Heart right ventricle (tissue), 16 donors: ENCODE data around the gene FAM47E. TPM values are rescaled to one million over a fixed set of nuclear protein-coding genes. Genes with fewer than 3 reads are reported as not detected.
A peak's percentile ranks its signal among the peaks of the same experiment; 100 is the strongest.

Experiments
- ATAC-seq, 8 donors: fragments of 200-7000 bp; cut with Tn5 transposase; one replicate each; pipeline ENCODE4 v1.9.1; 2020; ENCODE audit warnings: mild to moderate bottlenecking in 8 of 8, moderate library complexity in 8 of 8, moderate number of reproducible peaks in 1 of 8
- DNase-seq, 2 donors: peaks; one replicate each; pipeline ENCODE4 v3.0.0-alpha.2; 2020
- H3K27ac ChIP-seq, 10 donors: fragments of 200-600 bp; sonication (generic) in 2 of 10; one replicate each; pipeline versions ENCODE4 v1.5.0 to v1.8.0; 2020 to 2022; ENCODE audit warnings: mild to moderate bottlenecking in 3 of 10
- H3K27me3 ChIP-seq, 7 donors: fragments of 200-600 bp; one replicate each; pipeline ENCODE4 v1.8.0; 2021 to 2022; ENCODE audit warnings: mild to moderate bottlenecking in 2 of 7
- H3K36me3 ChIP-seq, 9 donors: fragments of 200-600 bp; sonication (generic) in 1 of 9; one replicate each; pipeline versions ENCODE4 v1.5.0 to v1.8.0; 2020 to 2022; ENCODE audit warnings: mild to moderate bottlenecking in 2 of 9
- H3K4me1 ChIP-seq, 9 donors: fragments of 200-600 bp; sonication (generic) in 1 of 9; one replicate each; pipeline versions ENCODE4 v1.5.0 to v1.8.0; 2020 to 2022; ENCODE audit warnings: mild to moderate bottlenecking in 4 of 9
- H3K4me3 ChIP-seq, 10 donors: fragments of 200-600 bp; sonication (generic) in 2 of 10; one replicate each; pipeline versions ENCODE4 v1.5.0 to v1.8.0; 2020 to 2022; ENCODE audit warnings: mild to moderate bottlenecking in 7 of 10, moderate library complexity in 2 of 10
- H3K9me3 ChIP-seq, 11 donors: fragments of 200-600 bp in 10 of 11; sonication (generic) in 2 of 11; one replicate each; pipeline versions ENCODE4 v1.5.0 to v1.8.0; 2013 to 2022; ENCODE audit warnings: mild to moderate bottlenecking in 2 of 11, control low read depth in 1 of 11, moderate library complexity in 1 of 11
- WGBS, 2 donors: extraction: QIAGEN DNeasy Blood & Tissue Kit; methylation state at CpG; one replicate each; pipeline ENCODE4 v1.1.7; 2013; ENCODE audit warnings: inconsistent platforms in 1 of 2; 5-methylcytosine and 5-hydroxymethylcytosine counted together
- intact Hi-C, 10 donors: fragments of 100-400 bp; cut with DNase I; formaldehyde crosslinking; loops; one replicate each; pipeline versions ENCODE4 v1.11.1 to v1.14.2; 2022
- polyA plus RNA-seq, 2 donors: library from polyadenylated mRNA; stranded (reverse); fragments of 200-250 nt; gene quantifications; one replicate each; pipeline ENCODE4 v1.2.3, GENCODE V29; 2013
- total RNA-seq, 10 donors: library from RNA; stranded (reverse); fragmentation: NEBNext Ultra II Directional in 3 of 10; extraction: Animal tissue kit (Norgen Biotek cat#: 25700) in 3 of 10; gene quantifications; one replicate each; pipeline versions ENCODE4 v1.2.1 to v1.2.4, GENCODE V29; 2021 to 2023
- TF ChIP-seq, protein P1 (sequence below), 9 donors: fragments of 200-600 bp; sonication (generic) in 2 of 9; IDR thresholded peaks; one replicate each; pipeline versions ENCODE4 v1.5.0 to v1.8.0; 2021 to 2022; ENCODE audit warnings: antibody characterized with exemption in 9 of 9, mild to moderate bottlenecking in 5 of 9, moderate library complexity in 1 of 9
- donor health status: Arrhythmogenic right ventricular cardiomyopathy.
- donor health status: ischemic (EF 13 %, LVEDD 7.1; RV severe dilation, severe dysfunction).
- donor health status: healthy with polysubstance abuse.
- donor health status: DM: no; HTN: yes; CAD: no.
- donor health status: DM: no; HTN: no; CAD: no.
- donor health status: ischemic (EF 25% LVEDD 6.9; RV normal size, moderate dysfunction).
- donor health status: ischemic (EF 25% LVEDD 5.7; RV mildly dilated, moderate dysfunction).
- donor health status: healthy.
- donor health status: DM: yes; HTN: yes; CAD: no.
- donor health status: Ischemic cardiomyopathy.
- donor health status: ischemic (EF 35%, LVEDD 5.7; RV mildly dilated, moderate dysfunction).
- donor health status: nonischemic (EF 11% LVEDD 7.7; RV severe dilation, severe dysfunction).
- donor health status: DM: yes; HTN: yes; CAD: no.
- donor health status: PGD.
- donor health status: ischemic (EF 29% LVEDD 5.4; RV normal size, mild dysfunction).
- donor health status: nonischemic (EF 23%, LVEDD 6.1; RV moderate dilation, normal function).

FAM47E gene
- total and polyA plus RNA-seq, 12 donors: 0.68 to 6.3 (median 3.1) TPM

DNA sequence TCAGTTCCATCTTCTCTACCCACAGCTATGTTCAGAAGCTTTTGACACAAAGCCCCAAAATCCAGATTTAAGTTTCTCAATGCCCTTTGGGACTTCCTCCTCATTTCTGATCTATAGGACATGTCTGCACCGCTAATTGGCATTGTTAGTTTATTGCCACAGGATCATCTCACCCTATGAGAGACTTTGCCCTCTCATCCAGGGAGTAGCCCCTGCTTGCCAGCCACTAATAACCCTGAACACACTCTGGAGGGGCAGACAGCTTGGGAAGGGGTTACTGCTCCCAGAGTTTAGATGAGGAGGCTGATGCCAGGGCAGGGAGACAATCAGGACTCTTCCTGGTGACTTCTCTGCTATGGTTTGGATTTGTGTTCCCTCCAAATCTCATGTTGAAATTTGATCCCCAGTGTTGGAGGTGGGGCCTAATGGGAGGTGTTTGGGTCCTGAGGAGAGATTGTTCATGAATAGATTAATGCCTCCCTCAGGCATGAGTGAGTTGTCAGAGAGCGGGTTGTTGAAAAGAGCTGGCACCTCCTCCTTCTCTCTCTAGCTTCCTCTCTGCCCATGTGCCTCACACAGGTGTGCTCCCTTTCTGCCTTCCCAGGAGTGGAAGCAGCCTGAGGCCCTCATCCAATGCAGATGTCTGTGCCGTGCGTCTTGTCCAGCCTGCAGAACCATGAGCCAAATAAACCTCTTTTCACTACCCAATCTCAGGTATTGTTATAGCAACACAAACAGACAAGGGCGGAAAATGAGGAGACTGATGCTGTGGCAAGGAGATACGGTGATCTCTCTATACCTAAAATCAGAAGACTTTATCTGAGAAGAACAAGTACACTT lies 34.3 kb upstream of the FAM47E start:
- no peaks in the 10 kb centered on the region for H3K27me3 ChIP-seq
- H3K9me3 ChIP-seq: no peaks in the 10 kb centered on the region
- TF ChIP-seq, protein P1, sequence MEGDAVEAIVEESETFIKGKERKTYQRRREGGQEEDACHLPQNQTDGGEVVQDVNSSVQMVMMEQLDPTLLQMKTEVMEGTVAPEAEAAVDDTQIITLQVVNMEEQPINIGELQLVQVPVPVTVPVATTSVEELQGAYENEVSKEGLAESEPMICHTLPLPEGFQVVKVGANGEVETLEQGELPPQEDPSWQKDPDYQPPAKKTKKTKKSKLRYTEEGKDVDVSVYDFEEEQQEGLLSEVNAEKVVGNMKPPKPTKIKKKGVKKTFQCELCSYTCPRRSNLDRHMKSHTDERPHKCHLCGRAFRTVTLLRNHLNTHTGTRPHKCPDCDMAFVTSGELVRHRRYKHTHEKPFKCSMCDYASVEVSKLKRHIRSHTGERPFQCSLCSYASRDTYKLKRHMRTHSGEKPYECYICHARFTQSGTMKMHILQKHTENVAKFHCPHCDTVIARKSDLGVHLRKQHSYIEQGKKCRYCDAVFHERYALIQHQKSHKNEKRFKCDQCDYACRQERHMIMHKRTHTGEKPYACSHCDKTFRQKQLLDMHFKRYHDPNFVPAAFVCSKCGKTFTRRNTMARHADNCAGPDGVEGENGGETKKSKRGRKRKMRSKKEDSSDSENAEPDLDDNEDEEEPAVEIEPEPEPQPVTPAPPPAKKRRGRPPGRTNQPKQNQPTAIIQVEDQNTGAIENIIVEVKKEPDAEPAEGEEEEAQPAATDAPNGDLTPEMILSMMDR (IDR thresholded peaks at IDR 0.05): no peak
- ATAC-seq: no peak
- intact Hi-C loops: loop anchor here in 2 of 10 donors (5.0 to 10.0 kb wide), 3 partner anchors 70 to 858 kb away; partner anchors contain the start of genes CCNI (in 1 of the 2), NUP54 (in 1 of the 2) and STBD1 (in 1 of the 2)
- peak overlapping the region in 2 of 10 donors; percentile 15 to 21 for H3K27ac ChIP-seq
- H3K4me3 ChIP-seq: no peak overlapping the region
- H3K4me1 ChIP-seq: peaks cover 6 to 55% (median 18%) of the 10 kb centered on the region in 9 donors
- 92 to 94% methylated on average over 6 of the region's 6 CpGs for WGBS, 2 donors
- no peak for DNase-seq
- H3K36me3 ChIP-seq: no peaks in the 10 kb centered on the region

DNA sequence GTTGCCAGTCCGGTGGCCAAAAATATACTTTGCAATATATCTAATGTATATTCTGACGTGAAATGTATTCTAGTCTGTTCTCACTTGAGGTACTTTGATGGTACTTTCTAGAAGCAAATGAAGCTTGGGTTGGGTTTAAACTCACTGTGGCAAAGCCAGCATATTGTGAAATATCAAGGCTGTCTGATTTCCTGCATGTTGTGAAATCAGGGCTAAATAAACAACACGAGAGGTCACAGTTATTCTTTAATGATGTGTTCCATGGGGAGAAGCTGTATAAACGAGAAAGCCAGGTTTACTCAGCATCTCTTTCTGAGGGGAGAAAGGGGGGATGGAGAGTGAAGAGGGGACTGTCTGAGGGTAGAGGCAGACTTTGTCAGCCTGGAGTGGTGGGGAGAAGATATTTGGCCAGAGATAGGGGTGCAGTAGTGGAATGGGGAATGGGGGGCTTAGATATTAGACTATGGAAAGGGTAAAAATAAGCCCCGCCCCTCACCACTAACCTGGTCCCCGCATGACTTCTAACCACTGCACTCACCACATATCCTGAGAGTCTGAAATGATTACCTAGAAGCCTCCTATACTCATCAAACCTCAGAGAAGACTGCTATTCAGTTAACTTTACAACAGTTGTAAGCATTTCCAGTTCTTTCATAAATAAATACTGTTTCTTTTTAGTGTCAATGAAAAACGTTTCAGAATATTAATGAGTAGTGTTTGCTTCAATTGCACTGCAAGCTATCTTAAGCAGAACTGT lies 32.0 kb upstream of the FAM47E start:
- Histone ChIP-seq H3K4me3 (no peak overlapping the region), H3K9me3 (no peaks in the 10 kb centered on the region), H3K27ac (peak overlapping the region in 1 of 10 donors; percentile 17), H3K27me3 (no peaks in the 10 kb centered on the region), H3K4me1 (peaks cover 1 to 42% (median 9%) of the 10 kb centered on the region in 9 donors), H3K36me3 (no peaks in the 10 kb centered on the region)
- DNase-seq (no peak), ATAC-seq (peak in 4 of 8 donors; percentile 30 to 76 (median 50))
- 59 to 71% methylated on average over 7 of the region's 7 CpGs for WGBS, 2 donors
- TF ChIP-seq, protein P1 (IDR thresholded peaks at IDR 0.05): no peak
- intact Hi-C loops: loop anchor here in 2 of 10 donors (5.0 to 10.0 kb wide), 3 partner anchors 72 to 855 kb away; partner anchors contain the start of genes CCNI (in 1 of the 2), NUP54 (in 1 of the 2) and STBD1 (in 1 of the 2)

DNA sequence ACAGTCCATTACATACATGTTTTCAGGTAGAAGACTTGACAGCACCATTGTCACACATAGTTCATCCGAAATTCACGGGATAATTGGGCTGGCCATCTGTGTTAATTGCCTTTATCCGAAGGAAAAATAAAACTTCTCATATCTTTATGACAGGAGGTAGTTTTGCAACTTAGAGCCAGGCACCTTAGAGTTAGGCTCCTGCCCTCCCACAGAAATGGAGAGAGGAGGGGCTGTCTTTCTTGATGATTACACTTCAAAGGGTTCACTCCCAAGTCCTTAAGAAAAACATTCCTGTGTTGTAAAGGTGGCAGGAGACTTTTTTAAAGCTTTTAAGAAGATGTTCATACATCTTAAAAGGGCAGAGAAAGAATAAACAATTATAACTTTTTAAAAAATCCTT lies 27.4 kb upstream of the FAM47E start:
- intact Hi-C loops: no loop called here
- DNase-seq (no peak), ATAC-seq (no peak)
- Histone ChIP-seq H3K4me1 (peaks cover 0 to 8% (median 0%) of the 10 kb centered on the region in 9 donors), H3K9me3 (peaks cover 0 to 19% (median 3%) of the 10 kb centered on the region in 11 donors), H3K27me3 (no peaks in the 10 kb centered on the region), H3K27ac (no peak overlapping the region), H3K36me3 (no peaks in the 10 kb centered on the region), H3K4me3 (no peak overlapping the region)
- 67 to 72% methylated on average over 3 of the region's 3 CpGs for WGBS, 2 donors
- TF ChIP-seq, protein P1 (IDR thresholded peaks at IDR 0.05): no peak

DNA sequence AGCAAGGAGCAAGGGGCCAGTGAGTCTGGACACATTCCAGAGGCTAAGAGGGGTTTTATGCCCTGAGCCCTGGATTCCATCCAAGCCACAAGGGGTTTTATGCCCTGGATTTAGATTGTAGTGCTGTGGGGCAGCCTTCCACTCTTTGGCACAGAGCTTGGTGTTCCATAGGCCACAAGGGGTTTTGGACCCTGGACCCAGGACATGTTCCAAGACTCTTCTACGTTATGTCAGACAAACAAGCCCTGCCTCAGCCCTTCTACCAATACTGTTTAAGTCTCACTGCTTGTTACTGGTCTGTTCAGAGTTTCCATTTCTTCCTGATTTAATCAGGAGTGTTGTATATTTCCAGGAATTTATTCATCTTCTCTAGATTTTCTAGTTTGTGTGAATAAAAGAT lies 25.1 kb upstream of the FAM47E start:
- Histone ChIP-seq H3K4me3 (no peak overlapping the region), H3K27ac (no peak overlapping the region), H3K36me3 (no peaks in the 10 kb centered on the region), H3K9me3 (peaks cover 0 to 22% (median 3%) of the 10 kb centered on the region in 11 donors), H3K27me3 (no peaks in the 10 kb centered on the region), H3K4me1 (no peaks in the 10 kb centered on the region)
- no peak for DNase-seq
- ATAC-seq: no peak
- TF ChIP-seq, protein P1 (IDR thresholded peaks at IDR 0.05): no peak
- 0 to 39% methylated on average over 1 of the region's 1 CpG for WGBS, 2 donors
- intact Hi-C loops: no loop called here
